Keratinocyte (primary cell): Measurements from ENCODE around the gene BAIAP2.

ENCODE experiments used
- EZH2 ChIP-seq: IDR thresholded peaks from one replicate; pipeline ENCODE4 v1.6.1; 2012; ENCODE audit warnings: inconsistent platforms, mild to moderate bottlenecking, low read length, moderate library complexity
- TF ChIP-seq, protein P1 (sequence below), 3 experiments: IDR thresholded peaks in 1 of 3; conservative IDR thresholded peaks in 1 of 3; optimal IDR thresholded peaks in 1 of 3; 2 replicates in 2 of 3; 3 replicates in 1 of 3; pipeline versions ENCODE3 to v1.5.1; 2011; ENCODE audit warnings: low read length in 3 of 3, mild to moderate bottlenecking in 3 of 3, moderate library complexity in 2 of 3, control low read depth in 1 of 3, inconsistent platforms in 1 of 3; ENCODE audit not compliant: insufficient read depth in 2 of 3; ENCODE audit errors: extremely low read depth in 1 of 3

DNA sequence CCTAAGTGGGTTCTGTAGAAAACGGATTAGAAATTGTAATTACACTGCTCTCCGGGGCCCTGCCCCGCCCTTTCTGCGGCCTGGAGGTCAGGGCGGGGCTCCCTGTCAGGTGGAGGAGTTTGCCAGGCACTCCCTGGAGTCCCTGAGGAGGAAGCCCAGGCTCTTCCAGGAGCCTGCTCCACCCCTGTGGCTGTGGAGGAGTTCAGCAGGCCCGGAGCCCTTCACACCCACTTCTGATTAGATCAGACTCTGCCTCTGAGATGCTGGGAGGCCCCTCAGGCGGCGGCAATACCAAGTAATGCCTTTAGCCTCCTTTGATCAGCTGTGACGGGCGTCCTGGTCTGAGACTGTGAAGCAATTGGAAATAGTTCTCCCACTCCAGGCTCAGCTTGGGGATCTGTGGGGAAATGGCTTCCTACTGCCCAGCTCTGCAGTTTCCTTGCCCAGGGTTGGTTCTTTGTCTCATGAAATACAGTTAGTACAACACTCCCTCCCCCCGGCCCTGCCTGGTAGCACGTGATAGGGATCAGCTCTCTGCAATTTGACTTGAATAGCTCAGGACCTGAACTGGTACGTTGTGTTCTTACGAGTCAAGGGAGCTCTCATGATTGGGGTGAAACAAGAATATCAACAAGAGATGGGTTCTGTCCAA, 22.3 kb downstream of the BAIAP2 start:
- TF ChIP-seq, protein P1, sequence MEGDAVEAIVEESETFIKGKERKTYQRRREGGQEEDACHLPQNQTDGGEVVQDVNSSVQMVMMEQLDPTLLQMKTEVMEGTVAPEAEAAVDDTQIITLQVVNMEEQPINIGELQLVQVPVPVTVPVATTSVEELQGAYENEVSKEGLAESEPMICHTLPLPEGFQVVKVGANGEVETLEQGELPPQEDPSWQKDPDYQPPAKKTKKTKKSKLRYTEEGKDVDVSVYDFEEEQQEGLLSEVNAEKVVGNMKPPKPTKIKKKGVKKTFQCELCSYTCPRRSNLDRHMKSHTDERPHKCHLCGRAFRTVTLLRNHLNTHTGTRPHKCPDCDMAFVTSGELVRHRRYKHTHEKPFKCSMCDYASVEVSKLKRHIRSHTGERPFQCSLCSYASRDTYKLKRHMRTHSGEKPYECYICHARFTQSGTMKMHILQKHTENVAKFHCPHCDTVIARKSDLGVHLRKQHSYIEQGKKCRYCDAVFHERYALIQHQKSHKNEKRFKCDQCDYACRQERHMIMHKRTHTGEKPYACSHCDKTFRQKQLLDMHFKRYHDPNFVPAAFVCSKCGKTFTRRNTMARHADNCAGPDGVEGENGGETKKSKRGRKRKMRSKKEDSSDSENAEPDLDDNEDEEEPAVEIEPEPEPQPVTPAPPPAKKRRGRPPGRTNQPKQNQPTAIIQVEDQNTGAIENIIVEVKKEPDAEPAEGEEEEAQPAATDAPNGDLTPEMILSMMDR (optimal IDR thresholded peaks at IDR 0.05 in 1 of 3, IDR thresholded peaks at IDR 0.05 in 1 of 3, conservative IDR thresholded peaks at IDR 0.05 in 1 of 3; ENCODE audit: extremely low read depth in 1 of 3, insufficient read depth in 2 of 3, low read length in 3 of 3), result peak in 1 of 3 experiments; percentile 12
- TF ChIP-seq EZH2, result no peak
